GM21528 (cell line): ENCODE data around the gene JAZF1.

ENCODE experiments used
- ATAC-seq: cut with Tn5 transposase; IDR thresholded peaks from one replicate; pipeline ENCODE4 v1.9.1; 2021; ENCODE audit warnings: mild to moderate bottlenecking, moderate library complexity; ENCODE audit not compliant: unreplicated experiment, low FRiP score

Gene JAZF1

DNA sequence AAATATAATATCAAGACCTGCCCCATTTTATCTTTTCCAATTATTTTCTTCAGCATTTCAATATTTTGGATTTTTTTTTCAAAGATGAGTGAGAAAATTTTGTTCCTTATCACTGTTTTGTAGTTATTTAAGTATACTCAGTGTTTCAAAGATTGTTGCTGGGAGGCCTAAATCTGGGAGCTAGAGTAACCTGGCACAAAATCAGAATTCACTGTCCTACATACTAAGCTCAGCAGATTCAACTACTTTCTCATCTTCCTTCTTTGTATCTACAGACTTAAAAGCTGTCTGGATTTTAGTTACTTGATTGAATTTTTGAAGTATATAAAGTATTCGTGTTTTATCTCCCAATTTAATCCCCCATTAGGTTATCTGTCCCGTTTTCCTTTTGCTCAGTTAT is 354.7 kb downstream of the JAZF1 start:
- no peak for ATAC-seq

DNA sequence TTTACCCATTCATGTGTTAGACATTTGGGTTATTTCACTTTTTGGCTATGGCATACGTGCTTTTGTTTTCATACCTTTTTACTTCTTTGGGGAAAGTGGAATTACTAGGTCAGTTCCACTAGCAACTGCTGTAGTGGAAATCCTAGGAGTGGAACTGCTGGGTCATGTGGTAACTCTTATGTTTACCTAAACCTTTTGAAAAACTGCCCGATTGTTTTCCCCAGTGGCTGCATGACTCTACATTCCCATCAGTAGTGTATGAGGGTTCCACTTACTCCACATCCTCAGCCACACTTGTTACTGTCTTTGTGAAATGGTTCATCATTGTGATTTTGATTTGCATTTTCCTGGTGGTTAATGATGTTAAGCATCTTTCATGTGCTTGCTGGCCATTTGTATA is 358.4 kb downstream of the JAZF1 start:
- ATAC-seq = no peak

GRCh38 chr7:27812706-27813105 is 367.9 kb downstream of the JAZF1 start:
- no peak for ATAC-seq

DNA sequence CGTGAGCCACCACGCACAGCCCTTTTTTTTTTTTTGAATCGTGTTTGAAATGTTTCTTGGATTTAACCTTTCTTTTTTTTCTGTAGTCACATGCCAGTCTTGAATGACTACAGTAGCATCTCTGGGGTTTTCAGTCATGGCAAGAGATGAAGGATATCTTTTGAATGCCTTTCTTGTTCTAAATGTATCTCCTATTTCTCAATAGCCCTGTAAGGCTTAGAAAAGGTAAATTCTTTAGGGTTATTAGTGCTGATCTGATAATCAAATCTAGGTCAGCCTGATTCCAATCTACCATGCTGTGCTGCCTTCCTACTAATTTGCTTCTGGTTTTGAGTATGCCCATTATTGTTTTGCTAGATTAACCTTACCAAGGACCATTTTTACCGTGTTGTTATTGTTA is 370.4 kb downstream of the JAZF1 start:
- no peak for ATAC-seq

- ATAC-seq = no peak
Measured at GRCh38 chr7:27808626-27809025, 372.0 kb downstream of the JAZF1 start.

DNA sequence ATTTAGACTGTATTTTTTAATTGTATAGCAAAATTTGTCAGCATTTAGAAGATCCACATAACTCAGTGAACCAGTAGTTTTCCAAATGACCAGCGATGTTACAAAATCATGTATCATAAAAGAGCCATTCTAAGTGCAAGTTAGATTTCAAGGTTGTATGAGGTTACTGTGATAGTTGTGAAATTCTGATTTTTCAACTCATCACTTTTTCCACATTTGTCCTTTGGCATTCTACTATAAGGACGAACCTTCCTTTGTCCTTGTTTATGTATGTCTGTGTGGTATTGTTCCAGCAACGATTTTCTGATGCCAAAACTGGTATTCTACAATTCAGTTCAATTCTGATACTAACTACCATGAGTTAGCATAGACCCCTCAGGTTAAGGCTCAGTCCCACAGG is 376.5 kb downstream of the JAZF1 start:
- no peak for ATAC-seq

- no peak for ATAC-seq
Measured at GRCh38 chr7:27802999-27803398, 377.6 kb downstream of the JAZF1 start.

DNA sequence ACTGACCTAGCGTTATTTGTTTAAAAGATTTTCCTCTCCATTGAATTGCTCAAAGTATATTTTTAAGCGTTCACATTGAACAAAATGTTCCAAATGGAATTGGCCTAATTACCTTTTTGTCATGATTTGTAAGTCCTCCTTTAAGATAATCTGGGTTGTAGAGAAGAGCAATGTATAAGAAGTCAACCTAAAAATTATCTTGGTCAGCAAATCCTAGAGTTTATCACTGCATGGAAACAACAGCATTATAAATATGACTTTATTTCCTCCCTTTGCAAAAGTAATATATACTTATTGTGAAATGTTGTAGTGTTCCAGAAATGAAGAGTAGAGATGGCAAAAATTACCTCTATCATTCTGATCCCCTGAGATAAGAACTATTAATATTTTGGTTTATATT is 381.4 kb downstream of the JAZF1 start:
- no peak for ATAC-seq

- no peak for ATAC-seq
Measured at GRCh38 chr7:27795977-27796376, 384.6 kb downstream of the JAZF1 start.

- no peak for ATAC-seq
Measured at GRCh38 chr7:27793780-27794179, 386.8 kb downstream of the JAZF1 start.

GRCh38 chr7:27788437-27788836 is 392.2 kb downstream of the JAZF1 start:
- no peak for ATAC-seq

- no peak for ATAC-seq
Measured at GRCh38 chr7:27784399-27785053, 396.1 kb downstream of the JAZF1 start.

GRCh38 chr7:27782849-27783248 is 397.7 kb downstream of the JAZF1 start:
- no peak for ATAC-seq

GRCh38 chr7:27781188-27781587 is 399.4 kb downstream of the JAZF1 start:
- no peak for ATAC-seq
